ELR (cell line): ENCODE results near the gene OPN1MW3.
A peak's percentile ranks its signal among the peaks of the same experiment; 100 is the strongest.
"Not testable (repeated sequence)": the region's sequence is repeated elsewhere in the genome, so short reads cannot be mapped to it uniquely, and the experiment has no call there.

ENCODE experiments used
- DNase-seq: peaks from one replicate; pipeline ENCODE4 v3.0.0-alpha.2; 2015; ENCODE audit warnings: low read depth

The OPN1MW3 gene

DNA sequence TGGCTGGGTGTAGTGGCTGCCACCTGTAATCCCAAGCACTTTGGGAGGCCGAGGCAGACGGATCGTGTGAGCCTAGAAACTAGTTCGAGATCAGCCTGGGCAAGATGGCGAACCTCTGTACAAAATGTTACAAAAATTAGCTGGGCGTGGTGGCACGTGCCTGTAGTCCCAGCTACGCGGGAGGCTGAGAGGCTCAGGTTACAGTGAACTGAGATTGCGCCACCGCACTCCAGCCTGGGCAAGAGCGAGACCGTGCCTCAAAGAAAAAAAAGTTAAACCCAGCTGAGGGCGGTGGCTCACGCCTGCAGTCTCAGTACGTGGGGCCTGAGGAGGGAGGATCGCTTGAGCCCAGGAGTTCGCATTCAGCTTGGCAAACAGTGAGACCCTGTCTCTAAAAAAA, 39.3 kb downstream of the OPN1MW3 start:
- DNase-seq, result no peak

DNA sequence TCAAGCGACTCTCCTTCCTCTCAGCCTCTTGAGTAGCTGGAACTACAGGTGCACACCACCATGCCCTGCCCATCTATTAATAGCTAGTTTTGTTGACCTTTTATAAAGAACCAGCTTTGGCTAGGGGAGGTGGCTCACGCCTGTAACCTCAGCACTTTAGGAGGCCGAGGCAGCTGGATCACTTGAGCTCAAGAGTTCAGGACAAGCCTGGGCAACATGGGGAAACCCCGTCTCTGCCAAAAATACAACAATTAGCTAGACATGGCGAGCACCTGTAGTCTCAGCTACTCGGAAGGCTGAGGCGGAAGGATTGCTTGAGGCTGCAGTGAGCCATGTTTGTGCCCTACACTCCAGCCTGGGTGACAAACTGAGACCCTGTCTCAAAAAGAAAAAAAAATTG, 40.9 kb downstream of the OPN1MW3 start:
- no peak for DNase-seq

DNA sequence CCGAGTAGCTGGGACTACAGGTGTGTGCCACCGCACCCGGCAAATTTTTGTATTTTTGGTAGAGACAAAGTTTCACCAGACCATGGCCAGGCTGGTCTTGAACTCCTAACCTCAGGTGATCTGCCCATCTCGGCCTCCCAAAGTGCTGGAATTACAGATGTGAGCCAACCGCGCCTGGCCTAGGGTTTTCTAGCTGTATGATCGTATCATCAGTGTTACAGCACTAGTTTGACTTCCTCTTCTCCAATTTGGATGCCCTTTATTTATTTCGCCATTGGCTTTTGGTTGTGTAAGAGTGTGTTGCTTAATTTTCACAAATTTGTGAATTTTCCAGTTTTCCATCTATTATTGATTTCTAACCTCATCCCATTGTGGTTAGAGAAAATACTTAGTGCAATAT, 43.4 kb downstream of the OPN1MW3 start:
- DNase-seq, result no peak

DNA sequence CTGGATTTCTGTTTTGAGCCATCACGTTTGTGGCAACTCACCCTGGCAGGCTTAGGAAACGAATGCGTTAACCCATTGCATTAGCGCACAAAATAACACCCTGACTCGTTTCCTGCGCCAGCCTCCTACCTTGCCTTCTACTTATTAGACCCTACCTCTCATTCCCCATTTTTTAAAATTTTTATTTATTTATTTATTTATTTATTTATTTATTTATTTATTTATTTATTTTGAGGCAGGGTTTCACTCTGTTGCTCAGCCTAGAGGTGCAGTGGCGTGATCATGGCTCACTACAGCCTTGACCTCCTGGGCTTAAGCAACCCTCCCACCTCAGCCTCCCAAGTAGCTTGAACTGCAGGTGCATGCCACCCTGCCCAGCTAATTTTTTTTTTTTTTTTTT, 45.6 kb downstream of the OPN1MW3 start:
- not testable (repeated sequence) for DNase-seq

DNA sequence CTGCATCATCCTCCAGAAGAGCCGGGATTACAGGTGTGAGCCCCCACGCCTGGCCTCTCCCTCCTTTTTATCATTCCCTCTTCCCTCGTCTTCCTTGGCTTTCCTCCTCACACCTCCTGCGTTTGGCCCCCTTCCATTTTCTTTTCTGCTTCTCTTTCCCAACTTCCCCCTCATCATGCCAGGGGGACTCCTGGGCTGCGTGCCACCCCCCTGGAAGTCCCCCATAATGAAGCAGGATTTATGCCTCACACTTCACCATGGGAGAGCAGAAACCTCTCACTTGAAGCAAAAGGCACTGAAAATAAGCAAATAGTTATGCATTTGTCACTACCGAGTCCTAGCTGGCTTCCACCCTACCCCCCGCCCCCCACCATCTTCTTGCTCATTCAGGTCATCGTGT, 46.1 kb downstream of the OPN1MW3 start:
- no peak for DNase-seq

DNA sequence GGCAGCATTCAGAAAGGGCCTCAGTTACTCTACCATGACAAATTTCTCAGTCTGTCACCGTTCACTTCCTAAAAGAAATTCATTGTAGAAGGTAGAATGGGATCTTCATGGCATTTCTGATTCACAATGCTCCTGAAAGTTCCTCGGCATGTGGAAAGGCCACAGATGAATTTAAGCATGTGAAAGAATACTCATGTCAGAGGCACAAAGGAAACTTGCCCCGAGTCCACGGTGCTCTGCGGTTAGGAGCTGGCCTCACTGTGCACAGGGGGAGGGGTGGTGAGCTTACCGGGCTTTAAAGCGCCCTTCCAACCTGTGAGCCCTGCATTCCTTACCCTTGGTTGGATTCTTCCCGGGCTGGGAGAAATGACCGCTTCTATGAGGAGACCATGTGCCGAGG, 47.5 kb downstream of the OPN1MW3 start:
- DNase-seq, result no peak

DNA sequence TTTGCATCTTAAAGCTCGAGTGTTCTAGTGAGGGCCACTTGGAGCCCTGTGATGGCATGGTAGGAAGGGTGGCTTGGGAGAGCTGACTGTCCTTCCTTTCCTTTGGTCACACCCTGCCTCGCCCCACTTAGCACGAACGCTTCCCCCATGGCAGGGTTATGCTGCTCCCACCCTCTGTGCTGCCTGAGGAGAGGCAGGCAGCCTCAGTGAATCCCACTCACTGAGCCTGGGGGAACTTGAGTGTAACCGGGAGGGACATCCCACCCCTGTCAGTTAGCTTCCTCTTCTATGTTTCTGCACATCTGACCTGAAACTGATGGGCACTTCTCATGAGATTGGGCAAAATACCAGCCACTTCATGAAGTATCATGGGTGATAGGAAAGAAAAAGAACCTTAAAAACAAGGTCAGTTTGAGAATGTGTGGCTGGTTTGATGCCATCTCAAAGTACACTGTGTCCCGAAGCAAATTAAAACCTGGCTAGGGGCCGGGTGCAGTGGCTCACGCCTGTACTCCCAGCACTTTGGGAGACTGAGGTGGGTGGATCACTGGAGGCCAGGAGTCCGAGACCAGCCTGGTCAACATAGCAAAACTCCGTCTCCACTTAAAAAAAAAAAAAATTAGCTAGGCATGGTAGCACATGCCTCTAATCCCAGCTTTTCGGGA, 48.3 kb downstream of the OPN1MW3 start:
- DNase-seq, result no peak

DNA sequence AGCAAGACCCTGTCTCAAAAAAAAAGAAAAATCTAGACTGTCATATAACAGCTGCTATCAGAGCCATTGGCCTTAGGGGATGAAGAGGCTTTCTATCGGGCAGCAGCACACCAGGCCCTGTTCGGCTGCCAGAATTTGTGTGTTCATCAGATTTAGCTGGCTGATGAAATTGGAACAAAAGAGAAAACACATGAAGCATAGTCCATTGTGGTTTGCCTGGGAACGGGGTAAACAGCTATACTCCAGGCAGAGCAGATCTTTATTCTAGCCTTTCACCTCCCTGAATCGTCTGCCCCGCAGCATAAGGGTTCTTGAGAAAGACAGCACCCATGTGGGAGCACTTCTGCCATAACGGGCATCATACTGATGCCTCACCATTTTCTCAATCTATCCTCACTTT, 49.8 kb downstream of the OPN1MW3 start:
- no peak for DNase-seq

DNA sequence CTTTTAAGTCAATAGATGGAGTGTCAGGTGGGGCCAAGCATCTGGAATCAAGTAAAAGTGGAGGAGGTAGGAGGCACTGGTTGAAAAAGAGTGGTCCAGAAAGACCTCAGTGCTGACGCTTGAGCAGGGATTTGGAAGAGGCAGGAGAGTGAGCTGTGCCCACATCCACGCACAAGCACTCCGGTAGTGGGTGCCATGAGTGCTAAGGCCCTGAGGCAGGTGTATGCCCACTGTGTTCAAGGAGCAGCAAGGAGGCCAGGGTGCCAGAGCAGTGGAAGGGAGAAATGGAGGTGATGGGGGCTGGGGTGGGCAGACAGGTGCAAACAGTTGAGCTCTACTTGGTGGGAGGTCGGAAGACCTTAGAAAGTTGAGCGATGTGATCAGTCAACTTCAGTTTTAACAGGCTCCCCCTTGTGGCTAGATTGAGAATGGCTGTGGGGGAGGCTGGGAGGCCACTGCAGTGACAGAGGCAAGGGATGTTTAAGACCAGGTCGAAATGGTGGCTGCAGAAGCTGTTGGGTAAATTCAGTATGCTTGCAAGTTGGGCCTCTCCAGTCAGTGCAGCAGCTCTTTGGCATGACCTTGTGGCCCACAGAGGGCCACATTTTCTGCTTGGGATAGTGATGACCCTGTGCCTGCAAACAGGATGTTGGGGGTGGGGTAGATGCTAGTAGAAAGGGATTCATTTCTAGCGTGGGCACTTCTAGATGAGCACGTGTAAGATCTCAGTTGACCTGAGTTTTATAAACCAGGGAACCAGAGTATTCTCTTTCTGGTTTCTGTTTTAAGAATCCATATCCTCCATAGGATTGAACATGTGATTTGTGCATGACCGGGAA, 50.9 kb downstream of the OPN1MW3 start:
- DNase-seq, result peak; percentile 62

DNA sequence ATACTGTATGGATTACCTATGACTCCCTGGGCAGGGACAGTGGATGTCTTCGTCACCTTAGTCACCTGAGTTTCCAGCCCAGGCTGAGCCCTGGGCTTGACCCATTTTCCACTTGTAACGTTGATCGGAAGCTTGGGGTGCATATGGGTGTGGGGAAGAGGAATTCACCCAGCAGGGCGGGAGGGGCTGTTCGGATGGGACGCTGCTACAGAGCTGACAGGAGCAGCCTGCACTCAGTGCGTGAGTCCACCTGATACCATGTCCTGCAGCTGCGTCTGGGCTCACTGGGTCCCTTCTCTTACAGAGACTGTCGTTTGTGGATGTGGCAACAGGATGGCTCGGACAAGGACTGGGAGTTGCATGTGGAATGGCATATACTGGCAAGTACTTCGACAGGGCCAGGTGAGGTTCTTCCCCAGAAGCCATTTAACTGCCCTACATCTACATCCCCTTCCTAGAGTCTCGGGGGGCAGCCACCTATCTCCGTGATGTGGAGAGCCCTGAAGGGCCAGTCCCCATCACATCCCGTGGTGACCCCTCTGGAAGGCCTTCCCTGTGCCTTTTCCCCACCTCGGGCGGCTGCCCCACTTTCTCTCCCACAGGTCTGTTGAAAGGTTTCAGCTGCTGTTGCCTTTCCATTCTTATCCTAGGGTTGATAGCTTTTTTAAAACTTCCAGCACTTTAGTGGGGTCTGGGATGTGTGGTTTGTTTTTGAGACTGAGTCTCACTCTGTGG, 51.8 kb downstream of the OPN1MW3 start:
- DNase-seq, result no peak

DNA sequence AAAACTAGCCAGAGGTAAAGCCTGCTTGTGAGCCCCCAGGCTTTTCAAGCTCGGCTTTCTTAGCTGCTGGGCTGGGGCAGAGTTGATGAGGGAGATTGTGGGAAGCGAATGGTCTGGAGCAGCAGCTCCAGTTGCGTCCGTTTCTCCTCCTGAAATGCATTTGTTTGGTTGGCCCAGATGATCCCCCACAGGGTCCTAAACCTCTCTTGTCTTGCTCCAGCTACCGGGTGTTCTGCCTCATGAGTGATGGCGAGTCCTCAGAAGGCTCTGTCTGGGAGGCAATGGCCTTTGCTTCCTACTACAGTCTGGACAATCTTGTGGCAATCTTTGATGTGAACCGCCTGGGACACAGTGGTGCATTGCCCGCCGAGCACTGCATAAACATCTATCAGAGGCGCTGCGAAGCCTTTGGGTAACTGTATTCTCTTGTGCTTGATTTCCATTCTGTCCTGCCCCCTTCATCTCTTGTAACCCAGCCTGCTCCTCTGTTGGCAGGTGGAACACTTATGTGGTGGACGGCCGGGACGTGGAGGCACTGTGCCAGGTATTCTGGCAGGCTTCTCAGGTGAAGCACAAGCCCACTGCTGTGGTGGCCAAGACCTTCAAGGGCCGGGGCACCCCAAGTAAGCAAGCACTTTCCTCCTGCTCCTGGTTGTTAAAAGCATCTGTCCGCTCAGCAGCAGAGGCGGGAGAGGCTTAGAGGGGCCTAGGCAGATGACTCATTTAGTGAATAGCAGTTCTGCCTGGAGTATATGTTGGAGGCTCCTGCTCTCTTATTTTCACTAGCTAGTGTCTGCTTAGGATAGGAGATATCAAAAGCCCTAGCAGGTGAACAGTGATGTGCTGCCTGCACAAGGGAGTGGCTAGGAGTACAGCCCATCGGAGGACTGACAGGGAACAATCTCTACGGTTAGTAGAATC, 53.5 kb downstream of the OPN1MW3 start:
- DNase-seq, result peak; percentile 34

DNA sequence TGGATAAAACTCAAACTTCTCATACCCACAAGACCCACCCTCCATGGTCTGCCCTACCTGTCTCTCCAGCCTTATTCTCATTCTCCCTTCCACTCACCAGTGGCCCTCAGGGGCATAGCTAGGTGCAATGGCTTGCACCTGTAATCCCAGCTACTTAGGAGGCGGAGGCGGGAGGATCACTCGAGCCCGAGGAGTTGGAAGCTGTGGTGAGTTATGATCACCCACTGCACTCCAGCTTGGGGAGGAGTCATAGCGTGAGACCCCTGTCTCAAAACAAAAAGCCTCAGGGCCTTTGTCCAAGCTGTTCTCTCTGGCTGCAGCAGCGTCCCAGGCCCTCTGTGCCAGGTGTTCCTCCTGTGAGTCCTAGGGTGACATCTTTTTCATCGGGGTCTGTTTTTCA, 54.7 kb downstream of the OPN1MW3 start:
- DNase-seq, result no peak

DNA sequence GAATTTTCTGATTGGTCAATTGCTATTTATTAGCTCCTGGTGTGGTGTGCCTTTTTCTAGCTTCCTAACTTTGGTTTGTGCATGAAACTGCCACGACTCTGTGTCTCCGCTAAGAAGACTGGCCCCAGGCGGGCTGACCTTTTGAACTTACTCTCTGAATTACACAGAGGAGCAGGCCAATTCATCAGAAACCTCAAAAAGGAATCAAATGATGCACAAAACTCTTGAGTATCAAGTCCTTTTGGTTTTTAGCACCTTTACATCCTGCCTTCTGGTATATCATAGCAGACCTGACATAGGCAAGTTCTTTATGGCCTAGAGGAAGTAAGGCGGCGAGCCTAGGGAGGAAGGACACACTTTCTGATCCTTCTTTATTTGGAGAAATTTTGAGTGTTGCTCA, 55.8 kb downstream of the OPN1MW3 start:
- no peak for DNase-seq

DNA sequence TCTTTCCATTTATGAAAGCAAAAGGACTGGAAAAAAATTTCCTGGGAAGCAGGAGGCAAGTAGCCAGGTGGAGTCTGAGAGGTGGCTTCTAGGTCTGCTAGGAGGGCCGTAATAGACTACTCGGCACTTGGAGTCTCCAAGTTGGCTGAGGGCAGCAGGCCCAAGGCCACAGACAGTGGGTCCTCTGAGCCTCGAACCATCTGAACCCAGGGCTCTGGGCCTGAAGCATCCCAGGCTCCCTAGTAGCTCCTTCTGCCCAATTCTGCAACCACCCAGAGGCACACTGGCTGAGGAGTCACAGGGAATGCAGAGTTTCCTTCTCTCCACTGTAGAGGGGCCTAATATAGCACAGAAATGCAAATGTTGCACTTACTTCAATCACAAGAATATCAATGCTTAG, 58.0 kb downstream of the OPN1MW3 start:
- no peak for DNase-seq

DNA sequence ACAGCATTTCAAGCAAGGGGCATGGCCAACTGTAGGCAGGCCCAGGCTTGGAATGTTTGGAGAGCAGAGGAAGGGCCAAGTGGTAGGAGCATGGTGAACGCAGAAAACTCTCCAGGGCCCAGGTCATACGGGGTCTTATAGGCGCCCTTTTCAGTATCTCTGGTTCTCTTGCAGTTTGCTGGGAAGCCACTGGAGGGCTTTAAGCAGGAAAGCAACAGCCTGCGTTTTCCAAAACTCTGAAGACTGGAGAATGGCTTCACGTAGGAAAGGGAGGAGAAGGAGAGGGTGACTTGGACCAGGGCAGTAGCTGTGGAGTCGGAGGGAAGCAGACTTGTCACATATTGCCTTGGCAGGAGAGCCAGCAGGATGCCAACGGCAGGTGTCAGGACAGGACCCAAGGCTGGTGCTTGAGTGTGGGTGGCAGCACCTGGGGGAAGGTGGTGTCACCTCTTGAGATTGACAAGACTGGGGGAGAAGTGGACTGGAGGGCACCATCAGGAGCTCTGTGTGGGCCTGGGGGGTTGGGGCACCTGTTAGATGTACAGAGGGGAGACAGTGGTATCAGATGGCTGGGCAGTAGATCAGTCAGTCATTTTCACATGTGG, 60.1 kb downstream of the OPN1MW3 start:
- peak; percentile 56 for DNase-seq

DNA sequence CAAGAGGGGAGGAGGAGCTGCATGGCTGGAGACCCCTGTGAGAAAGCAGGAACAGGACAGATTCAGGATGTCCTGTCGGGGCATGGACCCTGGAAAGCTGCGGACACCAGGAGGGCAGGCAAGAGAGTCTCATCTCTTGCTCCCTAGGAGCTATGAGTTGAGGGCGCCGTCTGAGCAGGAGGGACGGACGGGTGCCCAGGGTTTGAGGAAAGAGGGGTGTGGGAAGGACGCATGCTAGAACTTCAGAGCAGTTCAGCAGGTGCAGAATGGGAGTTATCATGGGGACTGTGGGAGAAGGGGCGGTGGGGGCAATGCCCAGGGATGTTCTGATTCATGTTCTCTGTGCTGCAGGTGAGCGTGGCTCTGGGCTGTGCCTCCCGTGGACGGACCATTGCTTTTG, 63.0 kb downstream of the OPN1MW3 start:
- DNase-seq, result no peak
